K562 (cell line): Measurements from ENCODE around the gene NPAS2. TPM values are rescaled to one million over a fixed set of nuclear protein-coding genes. Genes with fewer than 3 reads are reported as not detected.

Experiments
- ATAC-seq: fragments of 200-7000 bp; cut with Tn5 transposase; 3 replicates; pipeline ENCODE4 v1.9.1; 2020; ENCODE audit warnings: moderate library complexity
- BruUV-seq: library from RNA; stranded (reverse); fragments of 400-500 nt; replicated peaks from 2 replicates; lab custom pipeline; 2021; lab: Mats Ljungman, UMichigan
- CTCF ChIA-PET: fragments of 300-600 bp; formaldehyde crosslinking; extraction: SDS; loops from one replicate; lab custom pipeline; 2021; ENCODE audit warnings: low intra/inter-chr PET ratio; lab: Yijun Ruan, JAX
- POLR2A ChIA-PET: fragments of 300-600, 350-650 bp; sonication (Branson Sonifier 250); formaldehyde crosslinking; extraction: SDS; loops from one replicate; lab custom pipeline; 2021; ENCODE audit warnings: antibody characterized with exemption, inconsistent platforms; lab: Yijun Ruan, JAX
- DNase-seq, 4 experiments: peaks; one replicate each; pipeline versions ENCODE4 v3.0.0 to v3.0.0-alpha.2; 2011 to 2018; ENCODE audit warnings: low spot score in 3 of 4, mixed read lengths in 3 of 4; ENCODE audit errors: extremely low read depth in 1 of 4
- FAIRE-seq: peaks from 2 replicates; lab custom pipeline; 2011; peaks lifted over from hg19 to GRCh38; lab: Jason Lieb, UNC
- H2AFZ ChIP-seq: 2 replicates; pipeline ENCODE4 v1.6.0; 2011; ENCODE audit warnings: low read depth, low read length, control low read depth, inconsistent platforms
- H3K27ac ChIP-seq: fragments of 200-600 bp; 3 replicates; pipeline ENCODE4 v1.8.0; 2011; ENCODE audit warnings: low read depth, mild to moderate bottlenecking, control low read depth, inconsistent platforms, low read length, moderate library complexity, mixed read lengths; ENCODE audit errors: extremely low read depth
- H3K27me3 ChIP-seq, 2 experiments: fragments of 300-600 bp in 1 of 2; 2 replicates in 1 of 2; 3 replicates in 1 of 2; pipeline versions ENCODE4 v1.6.0 to v1.8.0; 2011; ENCODE audit warnings: inconsistent platforms in 2 of 2, low read length in 2 of 2, mild to moderate bottlenecking in 1 of 2, mixed read lengths in 1 of 2, moderate library complexity in 1 of 2; ENCODE audit not compliant: control insufficient read depth in 2 of 2, insufficient read depth in 2 of 2
- H3K36me3 ChIP-seq: fragments of 300-600 bp; 3 replicates; pipeline ENCODE4 v1.8.0; 2011; ENCODE audit warnings: mild to moderate bottlenecking, low read length, inconsistent platforms; ENCODE audit not compliant: control insufficient read depth, insufficient read depth
- H3K4me1 ChIP-seq, 2 experiments: fragments of 200-600 bp in 1 of 2; replicated peaks in 1 of 2; 2 replicates in 1 of 2; 3 replicates in 1 of 2; pipeline versions ENCODE4 v1.5.1 to v1.8.0; 2011; ENCODE audit warnings: inconsistent platforms in 2 of 2, low read length in 2 of 2, mild to moderate bottlenecking in 1 of 2, mixed read lengths in 1 of 2, moderate library complexity in 1 of 2; ENCODE audit not compliant: control insufficient read depth in 2 of 2, insufficient read depth in 2 of 2
- H3K4me2 ChIP-seq: 2 replicates; pipeline ENCODE4 v1.6.1; 2011; ENCODE audit warnings: low read length, control low read depth, inconsistent platforms, mixed read lengths; ENCODE audit not compliant: insufficient read depth
- H3K4me3 ChIP-seq: fragments of 200-600 bp; sonication (generic), shearing (Covaris generic); 2 replicates; pipeline ENCODE4 v1.5.1; 2016; ENCODE audit warnings: control low read depth, inconsistent platforms
- H3K79me2 ChIP-seq: fragments of 200-600 bp; 3 replicates; pipeline ENCODE4 v1.8.0; 2011; ENCODE audit warnings: low read length, inconsistent platforms; ENCODE audit not compliant: control insufficient read depth, insufficient read depth
- H3K9ac ChIP-seq, 2 experiments: 2 replicates each; pipeline versions ENCODE4 v1.6.0 to v1.6.1; 2011; ENCODE audit warnings: low read depth in 2 of 2, low read length in 2 of 2, control low read depth in 1 of 2, inconsistent platforms in 1 of 2, mild to moderate bottlenecking in 1 of 2, mixed read lengths in 1 of 2; ENCODE audit not compliant: insufficient read depth in 1 of 2
- H3K9me1 ChIP-seq: one replicate; pipeline ENCODE4 v1.6.0; 2011; ENCODE audit warnings: inconsistent platforms, mild to moderate bottlenecking, low read length, moderate library complexity; ENCODE audit not compliant: control insufficient read depth, insufficient read depth
- H3K9me3 ChIP-seq: replicated peaks from 2 replicates; pipeline ENCODE4 v1.5.1; 2011; ENCODE audit warnings: low read depth, low read length, inconsistent platforms; ENCODE audit not compliant: control insufficient read depth, insufficient read depth
- H4K20me1 ChIP-seq: replicated peaks from 2 replicates; pipeline ENCODE4 v1.6.1; 2011; ENCODE audit warnings: low read length, inconsistent platforms, mixed read lengths; ENCODE audit not compliant: control insufficient read depth, insufficient read depth
- HDAC6 ChIP-seq: IDR thresholded peaks from 2 replicates; pipeline ENCODE4 v1.6.1; 2012; ENCODE audit warnings: low read depth, mild to moderate bottlenecking, control low read depth, inconsistent platforms, low read length, moderate library complexity
- HMGN3 ChIP-seq: IDR thresholded peaks from 2 replicates; pipeline ENCODE4 v1.6.1; 2011; ENCODE audit warnings: borderline replicate concordance, low read depth, mild to moderate bottlenecking, mixed read lengths, low read length; ENCODE audit not compliant: insufficient read length; ENCODE audit errors: extremely low read depth
- MCM5 ChIP-seq: fragments of 450-650 bp; IDR thresholded peaks from 2 replicates; pipeline ENCODE4 v1.6.1; 2016; ENCODE audit warnings: low read depth
- NFE2 ChIP-seq: IDR thresholded peaks from 2 replicates; pipeline ENCODE4 v1.6.1; 2014; ENCODE audit warnings: antibody characterized with exemption, low read depth
- STAT6 ChIP-seq: sonication (generic); formaldehyde crosslinking; IDR thresholded peaks from 2 replicates; pipeline ENCODE4 v1.8.1; 2023; ENCODE audit warnings: mild to moderate bottlenecking, missing genetic modification reagents
- ZC3H11A ChIP-seq: IDR thresholded peaks from 2 replicates; pipeline ENCODE4 v1.6.1; 2012; ENCODE audit warnings: low read depth, low read length, improper control_type of control experiment
- ZNF124 ChIP-seq: sonication (generic); formaldehyde crosslinking; IDR thresholded peaks from 2 replicates; pipeline ENCODE4 v1.8.1; 2022; ENCODE audit warnings: missing genetic modification reagents
- ZNF239 ChIP-seq: fragments of 250-450 bp; sonication (Bioruptor Pico); IDR thresholded peaks from 2 replicates; pipeline ENCODE4 v1.4.0; 2020; ENCODE audit warnings: mild to moderate bottlenecking
- ZNF24 ChIP-seq: fragments of 450-650 bp; IDR thresholded peaks from 2 replicates; pipeline ENCODE4 v1.6.1; 2016
- ZNF764 ChIP-seq: fragments of 250-450 bp; sonication (Bioruptor Pico); IDR thresholded peaks from 2 replicates; pipeline ENCODE4 v1.4.0; 2020; ENCODE audit warnings: low read depth, mild to moderate bottlenecking, moderate library complexity
- WGBS: fragments of 100-300 bp; shearing (Covaris generic); methylation state at CpG from one replicate; pipeline ENCODE4 v1.1.6; 2016; ENCODE audit warnings: low coverage, mixed read lengths; ENCODE audit not compliant: insufficient coverage; ENCODE audit errors: missing lambda C conversion rate; 5-methylcytosine and 5-hydroxymethylcytosine counted together
- in situ Hi-C: fragments of 300-500 bp; cut with MboI; formaldehyde crosslinking; loops from 4 replicates; pipeline ENCODE4 v1.15.0; 2018; ENCODE audit warnings: inconsistent platforms, mixed read lengths
- intact Hi-C: fragments of 100-400 bp; cut with micrococcal nuclease; formaldehyde crosslinking; loops from 2 replicates; pipeline ENCODE4 v1.14.2; 2022
- polyA plus RNA-seq, 8 experiments: library from polyadenylated mRNA; depleted of rRNA in 4 of 8; stranded (reverse) in 5 of 8; unstranded in 3 of 8; fragments of >200 nt; fragmentation: Nextera tagmentation in 2 of 8; fragmentation: Illumina TruSeq in 1 of 8; extraction: Ambion mirVana in 2 of 8; extraction: Trizol in 1 of 8; gene quantifications; 2 replicates each; pipeline versions ENCODE4 v1.2.1 to v1.2.3, GENCODE V29; 2011 to 2014; ENCODE audit warnings: inconsistent platforms in 1 of 8, missing spikeins in 1 of 8
- total RNA-seq, 7 experiments: library from RNA; depleted of rRNA in 6 of 7; stranded (reverse); fragments of >200 nt in 6 of 7; fragmentation: Illumina TruSeq in 2 of 7; extraction: Trizol in 2 of 7; gene quantifications; 2 replicates each; pipeline versions ENCODE4 v1.2.1 to v1.2.3, GENCODE V29; 2011 to 2021; ENCODE audit warnings: low replicate concordance in 1 of 7

The NPAS2 gene
- total and polyA plus RNA-seq, 9 of the 15 experiments (the other 6 are each of a cell fraction or from before 2014, with no cell fraction given): 0.06 to 0.29 (median 0.07) TPM; not detected in 5

GRCh38 chr2:100955226-100955625 lies 135.3 kb downstream of the NPAS2 start:
- H3K4me3 ChIP-seq: no peak overlapping the region
- H3K9me3 ChIP-seq: no peaks in the 10 kb centered on the region
- no peaks in the 10 kb centered on the region for H3K36me3 ChIP-seq
- ChIA-PET CTCF (no interaction called here), POLR2A (no interaction called here)
- intact Hi-C loops (no loop called here), in situ Hi-C loops (no loop called here)
- no peak overlapping the region for H3K27ac ChIP-seq
- ATAC-seq (no peak), DNase-seq (no peak), FAIRE-seq (no peak)
- no peaks in the 10 kb centered on the region for H3K79me2 ChIP-seq
- no peaks in the 10 kb centered on the region for H4K20me1 ChIP-seq
- no peak overlapping the region for H2AFZ ChIP-seq
- no peaks in the 10 kb centered on the region for H3K9me1 ChIP-seq
- no peaks in the 10 kb centered on the region for H3K4me1 ChIP-seq
- TF ChIP-seq ZNF24: no peak
- no peak for TF ChIP-seq ZNF764 (CRISPR knock-in tag)
- TF ChIP-seq ZC3H11A: no peak
- TF ChIP-seq NFE2: no peak
- TF ChIP-seq ZNF239 (CRISPR knock-in tag): no peak
- no peak for TF ChIP-seq HMGN3
- TF ChIP-seq MCM5: no peak
- no peak for TF ChIP-seq ZNF124
- TF ChIP-seq STAT6: no peak
- TF ChIP-seq HDAC6: no peak
- no peak overlapping the region for H3K4me2 ChIP-seq
- BruUV-seq: no TSS peak
- WGBS: 19% methylated on average over 4 of the region's 4 CpGs
- peaks cover 20 to 46% of the 10 kb centered on the region in 2 experiments for H3K27me3 ChIP-seq
- H3K9ac ChIP-seq: no peak overlapping the region
